Fibroblast of mammary gland (primary cell): Measurements from ENCODE around the gene AGBL4.

Experiments used
- DNase-seq: peaks from one replicate; pipeline ENCODE4 v3.0.0-alpha.2; 2010; ENCODE audit warnings: low read depth
- H3K4me3 ChIP-seq: 2 replicates; pipeline ENCODE4 v1.5.1; 2011; ENCODE audit warnings: low read depth, mild to moderate bottlenecking, low read length, moderate library complexity; ENCODE audit not compliant: control insufficient read depth
- TF ChIP-seq, protein P1 (sequence below): conservative IDR thresholded peaks from 2 replicates; pipeline ENCODE4 v1.5.1; 2011; ENCODE audit warnings: low read depth, low read length, inconsistent platforms; ENCODE audit not compliant: control insufficient read depth, insufficient read depth

Gene AGBL4

GRCh38 chr1:48558366-48558765 is 1465.4 kb downstream of the AGBL4 start:
- peak; percentile 10 for DNase-seq
- no peak overlapping the region for H3K4me3 ChIP-seq
- TF ChIP-seq, protein P1, sequence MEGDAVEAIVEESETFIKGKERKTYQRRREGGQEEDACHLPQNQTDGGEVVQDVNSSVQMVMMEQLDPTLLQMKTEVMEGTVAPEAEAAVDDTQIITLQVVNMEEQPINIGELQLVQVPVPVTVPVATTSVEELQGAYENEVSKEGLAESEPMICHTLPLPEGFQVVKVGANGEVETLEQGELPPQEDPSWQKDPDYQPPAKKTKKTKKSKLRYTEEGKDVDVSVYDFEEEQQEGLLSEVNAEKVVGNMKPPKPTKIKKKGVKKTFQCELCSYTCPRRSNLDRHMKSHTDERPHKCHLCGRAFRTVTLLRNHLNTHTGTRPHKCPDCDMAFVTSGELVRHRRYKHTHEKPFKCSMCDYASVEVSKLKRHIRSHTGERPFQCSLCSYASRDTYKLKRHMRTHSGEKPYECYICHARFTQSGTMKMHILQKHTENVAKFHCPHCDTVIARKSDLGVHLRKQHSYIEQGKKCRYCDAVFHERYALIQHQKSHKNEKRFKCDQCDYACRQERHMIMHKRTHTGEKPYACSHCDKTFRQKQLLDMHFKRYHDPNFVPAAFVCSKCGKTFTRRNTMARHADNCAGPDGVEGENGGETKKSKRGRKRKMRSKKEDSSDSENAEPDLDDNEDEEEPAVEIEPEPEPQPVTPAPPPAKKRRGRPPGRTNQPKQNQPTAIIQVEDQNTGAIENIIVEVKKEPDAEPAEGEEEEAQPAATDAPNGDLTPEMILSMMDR, result no peak

DNA sequence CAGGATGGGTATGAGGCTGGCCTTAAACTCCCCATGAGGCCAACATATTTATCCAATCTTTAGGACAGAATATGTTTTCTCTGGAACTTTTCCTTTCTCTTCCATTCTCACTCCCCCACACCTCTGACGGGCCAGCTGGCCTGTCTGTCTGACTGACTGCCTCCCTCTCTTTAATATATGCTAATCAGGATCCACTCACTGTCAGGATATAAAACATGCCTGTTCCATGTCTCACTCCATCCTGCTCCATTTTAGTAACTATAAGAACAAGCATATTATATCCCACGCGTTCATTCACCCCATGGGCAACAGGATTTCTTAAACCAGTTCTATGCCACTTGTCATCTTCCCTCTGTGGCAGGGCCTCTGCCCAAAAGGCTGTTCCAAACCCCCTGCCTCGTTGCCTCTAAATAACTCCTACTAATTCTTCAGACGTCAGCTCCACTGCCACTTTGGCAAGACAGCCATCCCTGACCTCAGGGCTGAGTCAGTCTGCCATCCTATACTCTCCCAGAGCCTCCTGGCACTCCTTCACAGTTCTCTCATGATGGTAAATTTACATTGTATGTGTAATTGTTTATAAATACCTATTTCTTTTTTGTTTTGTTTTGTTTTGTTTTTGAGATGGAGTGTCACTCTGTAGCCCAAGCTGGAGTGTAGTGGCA is 1467.4 kb downstream of the AGBL4 start:
- TF ChIP-seq, protein P1, result no peak
- no peak for DNase-seq
- H3K4me3 ChIP-seq, result no peak overlapping the region

- TF ChIP-seq, protein P1, result no peak
- no peak overlapping the region for H3K4me3 ChIP-seq
- no peak for DNase-seq
Observed at GRCh38 chr1:48555271-48555670, 1468.5 kb downstream of the AGBL4 start.

DNA sequence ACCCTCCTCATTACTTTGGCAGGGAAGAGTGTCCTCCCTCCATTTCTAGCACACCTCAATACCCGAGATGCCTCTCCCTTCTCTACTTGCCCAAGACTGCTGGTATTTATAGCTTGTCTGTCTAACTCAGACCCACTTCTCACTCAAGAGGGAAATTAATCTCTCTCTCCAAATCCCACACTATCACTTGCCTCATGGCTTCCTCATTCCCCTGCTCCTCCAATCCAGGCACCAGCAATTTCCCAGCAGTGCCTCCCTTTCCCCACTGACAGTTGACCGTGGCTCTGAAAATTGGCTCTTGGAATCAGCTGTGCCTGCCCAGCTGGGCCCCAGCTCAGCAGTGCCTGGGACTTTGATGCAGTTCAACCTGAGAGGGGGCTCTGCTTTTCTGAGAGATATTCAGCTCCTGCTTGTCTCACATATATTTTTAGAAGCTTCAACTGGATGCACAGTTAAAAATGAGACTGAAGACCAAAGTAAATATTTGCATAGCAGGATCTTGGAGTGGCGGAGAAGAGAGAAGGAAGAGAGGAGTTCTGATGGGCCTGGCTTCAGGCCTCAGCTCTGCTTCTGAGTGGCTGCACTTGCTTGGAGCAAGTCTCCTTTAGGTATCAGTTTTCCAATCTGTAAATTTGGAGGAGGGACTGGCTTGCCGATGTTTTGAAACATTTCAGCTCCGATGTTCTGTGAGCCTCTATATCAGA is 1470.7 kb downstream of the AGBL4 start:
- DNase-seq, result no peak
- TF ChIP-seq, protein P1, result no peak
- H3K4me3 ChIP-seq, result no peak overlapping the region

- H3K4me3 ChIP-seq, result no peak overlapping the region
- TF ChIP-seq, protein P1, result peak; percentile 29
- peak; percentile 12 for DNase-seq
Observed at GRCh38 chr1:48552420-48552819, 1471.3 kb downstream of the AGBL4 start.

DNA sequence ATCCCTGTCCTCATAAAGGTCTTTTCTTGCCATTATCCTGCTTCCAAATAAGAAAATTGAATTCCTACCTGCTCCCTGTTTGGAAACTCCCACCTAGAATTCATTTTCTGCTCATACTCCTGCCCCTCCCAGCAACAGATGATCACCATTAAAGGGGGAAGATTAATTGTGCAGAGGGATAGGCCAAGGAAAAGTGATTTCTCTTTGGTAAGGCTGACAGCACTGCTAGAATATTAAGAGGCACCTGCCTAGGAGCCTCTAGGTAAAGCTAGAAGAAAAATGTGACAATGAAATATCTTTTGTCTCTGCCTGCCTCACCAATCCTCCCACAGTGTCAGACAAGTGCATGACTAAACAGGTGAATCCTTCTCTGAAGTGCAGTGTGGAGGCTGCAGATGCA is 1474.8 kb downstream of the AGBL4 start:
- TF ChIP-seq, protein P1, result no peak
- H3K4me3 ChIP-seq, result no peak overlapping the region
- no peak for DNase-seq
